ENCODE measurements around the gene TMEM100.

DNA sequence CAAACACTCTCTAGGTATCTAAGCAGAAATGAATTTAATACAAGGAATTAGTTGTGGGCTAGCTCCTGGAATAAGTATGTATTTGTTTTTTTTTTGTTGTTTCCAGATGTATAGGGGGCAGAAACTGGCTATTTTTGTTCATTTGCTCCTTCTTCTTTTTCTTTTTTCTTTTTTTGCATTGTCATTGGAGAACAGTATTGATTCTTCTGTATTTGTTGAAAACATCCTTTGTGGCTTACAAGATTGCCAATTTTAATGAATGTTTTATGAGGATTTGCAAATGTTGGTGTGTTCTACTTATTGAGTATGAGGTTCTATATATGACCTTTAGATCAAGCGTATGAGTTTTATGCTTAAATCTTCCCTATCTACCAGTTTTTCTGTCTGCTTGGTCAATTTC is 22.6 kb upstream of the TMEM100 start:
- TF ChIP-seq, protein P1, sequence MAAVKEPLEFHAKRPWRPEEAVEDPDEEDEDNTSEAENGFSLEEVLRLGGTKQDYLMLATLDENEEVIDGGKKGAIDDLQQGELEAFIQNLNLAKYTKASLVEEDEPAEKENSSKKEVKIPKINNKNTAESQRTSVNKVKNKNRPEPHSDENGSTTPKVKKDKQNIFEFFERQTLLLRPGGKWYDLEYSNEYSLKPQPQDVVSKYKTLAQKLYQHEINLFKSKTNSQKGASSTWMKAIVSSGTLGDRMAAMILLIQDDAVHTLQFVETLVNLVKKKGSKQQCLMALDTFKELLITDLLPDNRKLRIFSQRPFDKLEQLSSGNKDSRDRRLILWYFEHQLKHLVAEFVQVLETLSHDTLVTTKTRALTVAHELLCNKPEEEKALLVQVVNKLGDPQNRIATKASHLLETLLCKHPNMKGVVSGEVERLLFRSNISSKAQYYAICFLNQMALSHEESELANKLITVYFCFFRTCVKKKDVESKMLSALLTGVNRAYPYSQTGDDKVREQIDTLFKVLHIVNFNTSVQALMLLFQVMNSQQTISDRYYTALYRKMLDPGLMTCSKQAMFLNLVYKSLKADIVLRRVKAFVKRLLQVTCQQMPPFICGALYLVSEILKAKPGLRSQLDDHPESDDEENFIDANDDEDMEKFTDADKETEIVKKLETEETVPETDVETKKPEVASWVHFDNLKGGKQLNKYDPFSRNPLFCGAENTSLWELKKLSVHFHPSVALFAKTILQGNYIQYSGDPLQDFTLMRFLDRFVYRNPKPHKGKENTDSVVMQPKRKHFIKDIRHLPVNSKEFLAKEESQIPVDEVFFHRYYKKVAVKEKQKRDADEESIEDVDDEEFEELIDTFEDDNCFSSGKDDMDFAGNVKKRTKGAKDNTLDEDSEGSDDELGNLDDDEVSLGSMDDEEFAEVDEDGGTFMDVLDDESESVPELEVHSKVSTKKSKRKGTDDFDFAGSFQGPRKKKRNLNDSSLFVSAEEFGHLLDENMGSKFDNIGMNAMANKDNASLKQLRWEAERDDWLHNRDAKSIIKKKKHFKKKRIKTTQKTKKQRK (IDR thresholded peaks at IDR 0.05; ENCODE audit: low read depth, low read length): no peak
- TF ChIP-seq RAD21 (IDR thresholded peaks at IDR 0.05; ENCODE audit: insufficient read depth, low read depth, low read length): no peak
- TF ChIP-seq POLR2AphosphoS2 (IDR thresholded peaks at IDR 0.05; ENCODE audit: low read depth, low read length): no peak
- TF ChIP-seq, protein P2, sequence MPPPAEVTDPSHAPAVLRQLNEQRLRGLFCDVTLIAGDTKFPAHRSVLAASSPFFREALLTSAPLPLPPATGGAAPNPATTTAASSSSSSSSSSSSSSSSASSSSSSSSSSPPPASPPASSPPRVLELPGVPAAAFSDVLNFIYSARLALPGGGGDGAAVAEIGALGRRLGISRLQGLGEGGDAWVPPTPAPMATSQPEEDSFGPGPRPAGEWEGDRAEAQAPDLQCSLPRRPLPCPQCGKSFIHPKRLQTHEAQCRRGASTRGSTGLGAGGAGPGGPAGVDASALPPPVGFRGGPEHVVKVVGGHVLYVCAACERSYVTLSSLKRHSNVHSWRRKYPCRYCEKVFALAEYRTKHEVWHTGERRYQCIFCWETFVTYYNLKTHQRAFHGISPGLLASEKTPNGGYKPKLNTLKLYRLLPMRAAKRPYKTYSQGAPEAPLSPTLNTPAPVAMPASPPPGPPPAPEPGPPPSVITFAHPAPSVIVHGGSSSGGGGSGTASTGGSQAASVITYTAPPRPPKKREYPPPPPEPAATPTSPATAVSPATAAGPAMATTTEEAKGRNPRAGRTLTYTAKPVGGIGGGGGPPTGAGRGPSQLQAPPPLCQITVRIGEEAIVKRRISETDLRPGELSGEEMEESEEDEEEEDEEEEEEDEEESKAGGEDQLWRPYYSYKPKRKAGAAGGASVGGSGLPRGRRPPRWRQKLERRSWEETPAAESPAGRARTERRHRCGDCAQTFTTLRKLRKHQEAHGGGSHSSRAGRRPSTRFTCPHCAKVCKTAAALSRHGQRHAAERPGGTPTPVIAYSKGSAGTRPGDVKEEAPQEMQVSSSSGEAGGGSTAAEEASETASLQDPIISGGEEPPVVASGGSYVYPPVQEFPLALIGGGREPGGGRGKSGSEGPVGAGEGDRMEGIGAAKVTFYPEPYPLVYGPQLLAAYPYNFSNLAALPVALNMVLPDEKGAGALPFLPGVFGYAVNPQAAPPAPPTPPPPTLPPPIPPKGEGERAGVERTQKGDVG (CRISPR knock-in tag; IDR thresholded peaks at IDR 0.05): no peak
- TF ChIP-seq CTCF (IDR thresholded peaks at IDR 0.05 in 2 of 3, conservative IDR thresholded peaks at IDR 0.05 in 1 of 3; ENCODE audit: control insufficient read depth in 2 of 3, extremely low read depth in 1 of 3, insufficient read depth in 1 of 3, low read depth in 3 of 3, low read length in 3 of 3): no peak

Data from GM12878 (cell line).